Measurements from ENCODE around the gene TEX52.

GRCh38 chr12:2858944-2859421, 2.1 kb upstream of the TEX52 start:
- no peak for TF ChIP-seq POLR2AphosphoS5 (IDR thresholded peaks at IDR 0.05)
- no peak for TF ChIP-seq CTCF (IDR thresholded peaks at IDR 0.05)
